ENCODE measurements around the gene OSBPL1A.
"Not testable (repeated sequence)": the region's sequence is repeated elsewhere in the genome, so short reads cannot be mapped to it uniquely, and the experiment has no call there.

The OSBPL1A gene

DNA sequence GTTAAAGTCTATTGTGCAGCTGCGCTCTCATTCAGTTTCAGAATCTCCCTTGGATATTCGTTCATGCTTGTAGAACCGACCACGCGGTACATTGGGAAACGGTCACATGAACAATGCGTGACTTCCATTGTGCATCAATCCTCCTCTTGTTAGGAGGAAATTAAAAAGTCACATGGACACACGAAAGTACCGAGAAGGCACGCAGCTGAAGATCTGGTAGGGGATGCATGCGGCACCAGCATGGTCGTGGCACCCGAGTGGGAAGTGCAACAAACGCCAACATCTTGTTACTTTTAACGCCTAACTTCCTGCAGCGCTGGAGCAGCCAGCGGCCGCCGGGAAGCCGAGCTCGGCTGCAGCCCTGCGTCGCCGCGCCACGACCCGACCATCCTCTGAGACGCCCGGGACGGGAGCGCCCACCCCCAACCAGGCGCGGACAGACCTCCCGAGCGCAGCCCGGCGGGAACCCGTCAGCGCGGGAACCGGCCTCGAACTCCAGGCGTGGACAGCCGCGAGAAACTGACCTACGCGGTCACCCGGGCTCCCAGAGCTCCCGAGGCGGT, 412 bp downstream of the OSBPL1A start:
- DNase-seq = peak; percentile 64

DNA sequence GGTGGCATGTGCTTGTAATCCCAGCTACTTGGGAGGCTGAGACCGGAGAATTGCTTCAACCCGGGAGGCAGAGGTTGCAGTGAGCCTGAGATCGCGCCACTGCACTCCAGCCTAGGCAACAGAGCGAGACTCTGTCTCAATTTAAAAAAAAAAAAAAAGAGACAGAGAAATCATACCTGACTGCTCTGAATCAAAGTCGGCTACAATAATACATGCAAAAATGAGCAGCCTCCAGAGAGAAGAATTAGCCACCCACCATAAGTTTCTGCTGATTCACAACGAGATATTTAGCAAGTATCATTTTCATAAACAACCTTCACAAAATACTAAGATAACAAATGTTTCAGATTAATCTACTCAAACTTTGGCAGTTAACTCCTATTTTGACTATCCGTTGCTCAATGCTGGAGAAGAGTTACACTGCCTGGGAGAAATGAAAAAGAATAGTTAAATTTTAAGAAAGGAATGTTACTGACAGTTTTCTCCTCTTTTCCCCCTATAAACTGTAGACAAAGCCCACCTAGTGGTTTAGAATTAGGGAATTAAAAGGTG, 1.5 kb downstream of the OSBPL1A start:
- DNase-seq = no peak

DNA sequence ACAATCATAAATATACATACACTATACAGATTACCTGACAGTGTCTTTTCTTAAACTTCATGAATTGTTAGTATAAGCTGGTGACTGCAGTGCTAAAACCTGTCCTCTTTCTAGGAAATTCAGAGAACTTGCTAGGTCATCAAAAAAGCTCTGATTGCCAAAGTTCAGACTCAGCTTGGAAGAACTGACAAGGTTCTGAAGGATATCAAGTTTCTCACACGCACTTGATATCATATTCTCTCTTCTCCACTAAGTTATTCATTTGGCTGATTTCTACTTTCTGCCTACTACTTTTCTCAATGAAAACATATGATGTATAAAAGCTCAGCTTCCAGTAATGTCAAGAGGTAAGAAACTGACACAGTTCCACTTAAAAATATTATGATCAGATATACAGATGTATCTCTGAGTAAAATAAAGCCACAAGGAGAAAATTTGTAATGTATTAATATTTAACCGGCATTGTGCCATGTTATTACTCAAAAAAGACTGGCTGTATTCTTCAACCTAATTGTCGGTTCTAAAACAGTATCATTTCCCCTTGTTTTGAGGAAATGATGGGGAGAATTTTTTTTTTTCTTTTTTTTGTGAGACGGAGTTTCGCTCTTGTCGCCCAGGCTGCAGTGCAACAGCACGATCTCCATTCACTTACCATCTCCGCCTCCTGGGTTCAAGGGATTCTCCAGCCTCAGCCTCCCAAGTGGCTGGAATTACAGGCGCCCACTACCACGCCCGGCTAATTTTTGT, 2.4 kb downstream of the OSBPL1A start:
- DNase-seq = no peak

DNA sequence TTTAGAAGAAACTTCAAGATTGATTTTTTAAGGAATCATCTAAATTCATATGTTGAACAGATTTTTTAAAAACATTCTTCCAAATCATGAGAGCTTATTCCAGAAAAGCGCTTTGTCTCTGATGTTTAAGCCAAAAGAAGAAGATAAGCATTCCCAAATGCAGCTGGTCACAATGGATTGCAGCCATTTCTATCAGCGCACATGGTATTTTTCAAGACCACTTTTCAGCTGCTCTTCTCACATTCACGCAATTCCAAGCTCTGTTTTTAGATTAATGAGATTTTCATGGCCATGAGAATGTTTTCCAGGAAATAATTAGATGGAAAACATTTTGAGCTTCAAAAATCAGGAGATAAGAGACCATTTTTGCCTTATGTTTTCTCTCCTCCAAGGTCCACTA, 8.7 kb downstream of the OSBPL1A start:
- DNase-seq = no peak

DNA sequence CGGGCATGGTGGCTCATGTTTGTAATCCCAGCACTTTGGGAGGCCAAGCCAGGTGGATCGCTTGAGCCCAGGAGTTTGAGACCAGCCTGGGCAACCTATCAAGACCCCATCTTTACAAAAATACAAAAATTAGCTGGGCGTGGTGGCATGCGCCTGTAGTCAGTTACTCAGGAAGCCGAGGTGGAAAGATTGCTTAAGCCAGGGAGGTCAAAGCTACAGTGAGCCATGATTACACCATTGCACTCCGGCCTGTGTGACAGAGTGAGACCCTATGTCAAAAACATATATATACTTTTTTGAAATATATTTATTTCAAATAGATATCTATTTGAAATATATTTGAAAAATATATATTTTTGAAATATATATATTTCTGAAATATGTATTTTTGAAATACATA, 10.9 kb downstream of the OSBPL1A start:
- DNase-seq = no peak

DNA sequence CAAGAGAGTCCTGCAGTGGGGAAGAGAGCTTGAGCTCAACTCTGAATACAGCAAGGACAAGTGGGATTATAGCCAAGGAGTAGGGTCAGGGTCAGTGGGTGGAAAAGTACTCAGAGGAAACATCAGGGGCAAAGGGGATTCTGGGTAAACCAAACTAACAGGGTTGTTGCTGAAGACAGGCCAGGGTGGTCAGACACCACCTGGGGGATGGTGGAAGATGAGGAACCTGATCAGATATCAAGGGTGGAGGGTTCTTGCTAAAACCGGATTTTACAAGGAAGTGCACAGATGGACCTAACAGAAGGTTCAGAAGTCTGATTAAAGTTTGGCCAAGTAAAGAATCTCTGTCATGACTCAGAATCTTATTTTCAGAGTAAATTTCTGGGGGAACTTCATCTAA, 16.5 kb downstream of the OSBPL1A start:
- DNase-seq = no peak

DNA sequence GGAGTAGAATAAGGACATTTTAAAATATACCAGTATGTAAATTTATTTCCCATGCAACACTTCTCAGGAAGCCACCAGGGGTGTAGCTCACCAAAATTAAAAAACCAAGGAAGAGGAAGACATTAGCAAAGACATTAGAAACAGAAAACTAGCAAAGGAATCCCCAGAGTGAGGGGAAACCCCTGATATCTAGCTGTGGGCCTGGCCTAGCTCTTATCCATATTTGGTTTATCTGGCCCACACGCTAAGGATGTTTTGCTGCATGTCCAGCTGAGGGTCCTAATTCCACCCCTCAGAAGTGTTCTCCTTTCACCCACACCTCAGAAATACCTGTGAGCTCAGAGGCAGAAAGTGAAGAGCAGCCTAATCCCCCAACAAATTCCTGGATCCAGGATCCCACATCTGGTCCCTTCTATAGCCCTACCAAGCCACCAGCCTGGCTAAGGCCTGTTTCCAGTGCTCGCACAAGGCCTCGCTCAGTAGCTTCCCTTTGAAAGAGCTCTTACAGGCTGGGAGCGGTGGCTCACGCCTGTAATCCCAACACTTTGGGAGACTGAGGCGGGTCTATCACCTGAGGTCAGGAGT, 17.4 kb downstream of the OSBPL1A start:
- no peak for DNase-seq

DNA sequence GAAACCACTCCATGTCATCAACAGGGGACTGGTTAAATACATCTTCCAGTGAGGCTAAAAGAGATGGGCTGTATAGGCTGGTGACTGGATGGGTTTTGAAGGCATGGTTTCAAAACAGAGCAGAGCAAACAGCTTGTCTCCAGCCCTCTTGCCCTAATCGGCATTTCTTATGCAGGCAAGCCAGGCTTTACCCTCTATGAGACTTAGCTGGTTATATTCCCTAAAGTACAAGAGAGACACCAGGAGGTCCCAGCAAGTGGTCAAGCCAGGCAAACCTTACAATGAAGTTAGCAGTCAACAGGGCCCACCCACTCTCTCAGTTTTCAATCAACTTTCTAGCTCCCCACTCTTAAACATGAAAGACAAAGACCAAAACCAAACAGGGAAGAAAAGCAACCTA, 19.0 kb downstream of the OSBPL1A start:
- no peak for DNase-seq

DNA sequence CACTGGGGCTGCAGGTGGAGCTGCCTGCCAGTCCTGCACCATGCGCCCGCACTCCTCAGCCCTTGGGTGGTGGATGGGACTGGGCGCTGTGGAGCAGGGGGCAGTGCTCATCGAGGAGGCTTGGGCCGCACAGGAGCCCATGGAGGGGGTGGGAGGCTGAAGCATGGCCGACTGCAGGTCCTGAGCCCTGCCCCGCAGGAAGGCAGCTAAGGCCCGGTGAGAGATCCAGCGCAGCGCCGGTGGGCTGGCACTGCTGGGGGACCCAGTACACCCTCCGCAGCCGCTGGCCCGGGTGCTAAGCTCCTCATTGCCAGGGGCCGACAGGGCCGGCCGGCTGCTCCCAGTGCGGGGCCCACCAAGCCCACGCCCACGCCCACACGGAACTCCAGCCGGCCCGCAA, 21.1 kb downstream of the OSBPL1A start:
- not testable (repeated sequence) for DNase-seq

DNA sequence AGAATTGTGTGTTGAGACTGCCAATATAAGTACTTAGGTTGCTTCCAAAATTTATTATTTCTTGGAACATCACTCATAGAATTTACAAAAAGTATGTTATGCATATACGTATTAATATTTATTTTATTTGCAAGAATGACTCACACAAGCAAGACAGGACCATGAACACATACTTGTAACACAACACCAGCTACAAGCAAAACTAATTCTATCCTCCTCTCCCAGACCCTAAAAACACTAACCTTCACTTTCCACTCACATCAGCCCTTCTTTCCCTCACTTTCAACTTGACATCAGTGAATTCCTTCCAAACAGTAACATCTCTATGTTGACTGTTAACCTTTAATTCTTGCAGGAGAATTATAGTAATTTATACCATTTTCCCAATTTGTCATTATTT, 24.3 kb downstream of the OSBPL1A start:
- no peak for DNase-seq

DNA sequence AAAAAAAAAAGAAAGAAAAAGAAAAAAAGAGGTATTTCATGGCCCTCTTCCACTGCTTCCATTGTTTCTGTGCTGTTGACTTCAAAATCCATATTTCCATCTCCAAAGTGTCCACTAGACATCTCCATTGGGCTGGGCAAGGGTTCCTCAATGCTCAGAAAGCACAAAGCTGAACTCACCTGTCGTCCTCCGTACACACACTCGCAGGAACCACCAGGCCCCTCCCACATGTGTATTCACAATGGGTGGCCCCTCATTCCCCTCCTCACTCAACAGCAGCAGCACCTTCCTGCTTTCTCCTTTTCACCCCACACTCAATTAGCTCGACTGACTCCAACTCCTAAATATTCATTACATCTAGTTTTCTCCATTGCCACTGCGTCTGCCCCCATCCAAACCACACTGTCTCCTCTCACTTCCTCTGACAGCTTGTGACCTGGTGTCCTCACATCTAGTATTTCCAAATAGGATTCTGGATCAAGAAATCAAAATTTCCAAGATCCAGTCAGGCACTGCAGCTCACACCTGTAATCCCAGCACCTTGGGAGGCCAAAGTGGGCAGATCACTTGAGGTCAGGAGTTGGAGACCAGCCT, 25.2 kb downstream of the OSBPL1A start:
- no peak for DNase-seq

DNA sequence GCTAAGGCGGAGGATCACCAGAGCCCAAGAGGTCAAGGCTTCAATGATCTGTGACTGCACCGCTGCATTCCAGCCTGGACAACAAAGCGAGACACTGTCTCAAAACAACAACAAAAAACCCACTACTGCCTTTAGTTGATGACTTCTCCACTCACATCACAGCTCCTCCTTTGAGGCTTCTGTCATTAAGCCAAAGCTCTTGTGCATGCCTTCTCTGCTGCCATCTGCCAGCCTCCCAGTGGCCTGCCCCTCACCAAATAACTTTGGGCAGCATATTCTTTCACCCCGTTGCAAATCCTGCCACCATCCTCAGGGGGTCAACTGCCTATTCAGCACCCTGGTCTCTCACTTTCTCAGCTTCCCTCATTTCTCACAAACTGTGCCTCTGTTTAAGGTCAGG, 27.5 kb downstream of the OSBPL1A start:
- DNase-seq = no peak

DNA sequence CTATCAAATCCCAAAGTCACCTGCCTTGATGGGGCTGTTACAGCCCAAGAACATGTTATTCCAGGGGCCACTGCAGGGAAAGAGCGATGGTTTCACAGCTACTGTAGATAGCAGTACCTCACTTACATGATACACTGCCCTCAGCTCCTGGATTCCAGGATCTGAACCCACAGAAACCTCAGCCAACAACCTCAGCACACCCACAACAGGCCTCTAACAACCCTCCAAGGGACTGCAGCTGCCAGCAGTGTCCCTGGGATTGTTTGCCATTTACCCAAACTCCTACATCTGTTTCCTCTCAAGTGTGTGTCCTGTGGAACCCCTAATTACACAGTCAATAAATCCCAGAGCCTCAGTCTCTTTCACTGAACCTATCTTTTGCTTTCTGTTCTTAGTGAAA, 28.2 kb downstream of the OSBPL1A start:
- no peak for DNase-seq

DNA sequence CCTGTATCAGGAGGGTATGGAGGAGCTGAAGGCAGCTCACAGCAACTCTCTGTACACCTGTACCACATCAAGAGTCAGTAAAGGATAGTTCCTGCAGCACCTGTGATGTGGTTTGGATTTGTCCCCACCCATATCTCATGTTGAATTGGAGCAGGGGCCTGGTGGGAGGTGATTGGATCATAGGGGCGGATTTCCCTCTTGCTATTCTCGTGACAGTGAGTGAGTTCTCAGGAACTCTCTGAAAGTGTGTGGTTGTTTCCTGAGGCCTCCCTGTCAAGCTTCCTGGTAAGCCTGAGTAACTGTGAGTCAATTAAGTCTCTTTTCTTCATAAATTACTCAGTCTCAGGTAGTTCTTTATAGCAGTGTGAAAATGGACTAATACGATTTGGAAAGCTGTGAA, 28.9 kb downstream of the OSBPL1A start:
- no peak for DNase-seq

DNA sequence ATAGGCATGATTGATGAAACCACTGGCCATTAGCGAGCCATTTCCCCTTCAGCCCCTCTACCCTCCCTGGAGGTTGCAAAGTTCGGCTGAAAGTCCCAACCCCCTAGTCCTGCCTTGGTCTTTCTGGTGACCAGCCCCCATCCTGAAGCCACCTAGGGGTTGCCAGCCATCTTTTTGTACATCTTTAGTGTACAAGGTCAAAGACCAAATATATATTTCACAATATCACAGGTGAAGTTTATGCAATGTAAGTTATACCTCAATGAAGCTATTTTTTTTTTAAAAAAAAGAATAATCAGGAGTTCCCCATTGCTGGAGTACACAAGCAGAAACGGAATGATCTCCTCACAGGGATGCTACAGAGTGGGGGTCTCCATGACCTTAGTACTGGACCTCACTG, 31.3 kb downstream of the OSBPL1A start:
- DNase-seq = no peak

DNA sequence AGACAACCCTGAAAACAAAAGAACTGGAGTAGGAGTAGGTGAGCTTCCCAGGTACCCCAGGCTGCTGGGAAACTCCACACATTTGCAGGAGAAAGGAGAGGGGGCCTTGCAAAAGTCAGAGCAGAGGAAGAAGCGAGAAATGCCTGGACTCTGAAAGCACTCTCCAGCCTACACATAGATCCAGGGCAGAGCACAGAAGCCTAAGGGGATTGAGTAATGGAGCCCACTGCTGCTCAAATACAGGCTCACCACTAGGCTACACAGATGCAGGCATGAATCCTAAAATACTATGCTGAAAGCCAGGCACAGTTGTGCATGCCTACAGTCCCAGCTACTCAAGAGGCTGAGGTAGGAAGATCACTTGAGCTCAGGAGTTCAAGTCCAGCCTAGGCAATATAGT, 33.4 kb downstream of the OSBPL1A start:
- DNase-seq = no peak

DNA sequence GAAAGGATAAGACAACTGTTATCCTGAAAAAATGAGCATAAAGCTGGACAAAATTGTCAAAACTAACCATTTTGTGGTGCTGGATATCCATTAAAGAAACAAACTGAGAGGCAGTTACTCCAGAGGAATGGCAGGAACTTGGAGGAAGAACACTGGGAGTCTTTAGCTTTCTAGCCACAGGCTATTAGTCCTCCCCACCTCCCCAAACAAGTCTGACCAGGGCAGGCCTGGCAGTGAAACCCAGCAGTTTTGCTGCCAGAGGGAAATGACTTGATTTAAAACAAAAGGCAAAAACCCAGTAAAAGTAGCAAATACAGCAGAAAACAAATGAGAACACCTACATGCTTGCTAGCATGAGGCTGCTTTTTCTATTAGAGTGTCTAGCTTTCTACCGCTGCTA, 34.9 kb downstream of the OSBPL1A start:
- DNase-seq = no peak

DNA sequence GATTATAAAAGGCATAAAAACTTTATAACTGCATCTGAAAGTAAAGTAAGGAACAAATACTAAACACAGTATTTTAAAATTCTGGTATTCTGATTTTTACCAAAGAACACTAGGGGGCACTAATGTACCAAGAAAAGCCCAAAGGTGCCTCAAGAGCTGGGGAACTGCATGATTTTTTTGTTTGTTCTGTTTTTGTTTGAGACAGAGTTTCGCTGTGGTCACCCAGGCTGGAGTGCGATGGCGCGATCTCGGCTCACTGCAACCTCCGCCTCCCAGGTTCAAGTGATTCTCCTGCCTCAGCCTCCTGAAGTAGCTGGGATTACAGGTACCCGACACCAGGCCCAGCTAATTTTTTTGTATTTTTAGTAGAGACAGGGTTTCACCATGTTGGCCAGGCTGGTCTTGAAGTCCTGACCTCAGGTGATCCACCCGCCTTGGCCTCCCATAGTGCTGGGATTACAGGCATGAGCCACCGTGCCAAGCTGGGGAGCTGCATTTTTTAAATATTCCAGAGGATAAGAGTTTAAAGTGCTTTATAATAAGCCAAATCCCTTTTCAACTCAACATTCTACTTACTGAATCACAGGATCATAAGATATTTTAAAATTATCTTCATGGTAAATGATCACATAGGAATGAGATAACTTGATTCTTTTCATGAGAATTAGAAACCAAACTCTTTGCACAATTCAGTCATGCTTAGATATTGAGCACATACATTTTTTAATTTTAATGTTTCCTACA, 37.7 kb downstream of the OSBPL1A start:
- DNase-seq = peak; percentile 60

DNA sequence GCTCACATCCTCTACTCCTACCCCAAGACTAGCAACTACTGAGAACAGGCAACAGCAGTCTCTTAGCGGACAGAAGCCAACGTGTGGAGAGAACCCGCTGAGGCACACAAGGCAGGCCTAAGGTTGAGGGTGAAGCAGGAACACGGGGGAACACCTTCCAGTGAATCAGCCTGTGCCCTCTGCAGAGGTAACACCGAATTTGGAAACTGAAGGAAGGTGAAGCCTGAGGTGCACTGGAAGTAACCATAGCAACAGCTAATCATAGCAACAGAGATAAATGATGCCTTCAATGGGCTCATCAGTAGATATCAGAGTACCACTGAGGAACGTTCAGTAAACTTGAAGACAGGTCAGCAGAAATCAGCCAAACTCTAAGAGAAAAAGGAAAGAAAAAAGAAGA, 43.3 kb downstream of the OSBPL1A start:
- no peak for DNase-seq

DNA sequence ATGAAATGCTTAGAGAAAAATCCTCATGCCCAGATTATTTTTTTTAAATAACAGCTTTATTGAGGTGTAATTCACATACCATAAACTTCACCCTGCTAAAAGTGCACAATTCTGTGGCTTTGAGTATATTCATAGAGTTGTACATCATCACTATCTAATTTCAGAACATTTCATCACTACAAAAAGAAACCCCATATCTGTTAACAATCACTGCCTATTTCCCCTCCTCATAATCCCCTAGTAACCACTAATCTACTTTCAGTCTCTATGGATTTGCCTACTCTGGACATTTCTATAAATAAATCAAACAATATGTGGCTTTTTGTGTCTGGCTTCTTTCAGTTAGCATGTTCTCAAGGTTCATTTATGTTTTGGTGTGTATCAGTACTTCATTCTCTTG, 51.4 kb downstream of the OSBPL1A start:
- peak; percentile 45 for DNase-seq

DNA sequence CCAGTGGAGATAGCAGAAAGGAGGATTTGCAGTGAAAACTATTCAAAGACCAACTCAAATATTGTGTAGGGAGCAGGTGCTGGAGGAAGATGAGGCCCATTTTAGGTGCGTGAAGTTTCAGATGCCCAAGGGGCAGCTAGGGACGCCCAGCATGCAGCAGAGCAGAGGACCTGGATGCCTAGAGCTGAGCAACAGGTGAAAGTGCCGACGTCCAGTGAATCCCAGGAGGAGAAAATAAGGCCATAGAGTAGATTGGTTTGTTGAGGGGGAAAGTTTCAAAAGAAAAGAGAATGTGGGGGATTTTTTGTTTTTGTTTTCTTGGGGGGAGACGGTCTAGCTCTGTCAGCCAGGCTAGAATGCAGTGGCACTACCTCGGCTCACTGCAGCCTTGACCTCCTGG, 53.1 kb downstream of the OSBPL1A start:
- DNase-seq = no peak

DNA sequence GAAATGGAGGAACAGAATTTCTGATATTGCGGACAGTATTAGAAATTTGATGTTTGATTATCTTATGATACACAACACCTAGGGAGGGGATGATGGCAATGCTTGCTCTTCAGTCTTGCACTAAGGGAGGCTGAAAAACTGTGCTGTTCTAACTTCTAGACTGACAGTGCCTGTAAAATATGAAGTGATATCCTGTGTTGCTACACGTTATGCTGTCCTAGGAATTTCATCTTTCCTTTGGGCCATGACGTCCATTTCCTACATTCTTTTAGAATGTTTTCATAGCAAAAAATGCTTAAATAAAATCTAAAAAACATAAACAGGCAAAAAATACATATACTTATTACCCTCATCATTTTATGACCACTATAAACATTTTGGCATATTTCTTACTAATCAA, 55.3 kb downstream of the OSBPL1A start:
- peak; percentile 23 for DNase-seq

DNA sequence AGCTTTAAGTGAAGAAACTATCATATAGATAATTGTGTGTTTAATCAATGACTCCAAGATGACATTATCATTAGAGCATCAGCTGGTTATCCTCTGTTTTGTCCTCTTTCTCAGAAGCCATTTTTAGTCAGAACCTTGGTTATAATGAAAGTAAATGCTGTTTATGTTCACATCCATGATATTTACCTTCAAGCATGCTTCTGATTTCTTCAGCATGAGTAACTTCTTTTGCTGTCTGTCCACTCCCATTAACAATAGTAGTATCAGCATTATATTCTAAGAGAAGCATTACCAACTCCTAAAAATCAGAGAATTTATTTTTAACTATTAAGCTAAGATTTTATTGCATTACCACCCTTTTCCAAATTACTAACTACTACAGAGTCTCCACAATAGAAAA, 56.3 kb downstream of the OSBPL1A start:
- no peak for DNase-seq

Measured in fibroblast of skin of scalp (primary cell).